Measurements from ENCODE around the gene PVRIG. TPM values are rescaled to one million over a fixed set of nuclear protein-coding genes. Genes with fewer than 3 reads are reported as not detected.
"Not testable (repeated sequence)": the region's sequence is repeated elsewhere in the genome, so short reads cannot be mapped to it uniquely, and the experiment has no call there.

Gene PVRIG
- total RNA-seq (10 to 100 TPM; 77.4 to 85.2 TPM), polyA plus RNA-seq (10 to 100 TPM; 68.2 to 87.3 TPM)

- Mint-ChIP-seq H3K4me3 (peak within 1 kb of the TSS; percentile 92 to 98 (median 96)), H3K27ac (peak within 1 kb of the TSS; percentile 96 to 99 (median 99)), H3K4me1 (peaks cover 28 to 82% (median 52%) of the 10 kb centered on the region in 4 donors), H3K36me3 (peaks cover 4 to 42% of the 10 kb centered on the region in 2 donors)
- not testable (repeated sequence) for H3K27me3 ChIP-seq (ENCODE audit: insufficient read depth, low read length); H3K36me3 ChIP-seq (ENCODE audit: insufficient read depth, low read length); H3K27me3 Mint-ChIP-seq; H3K9me3 ChIP-seq (ENCODE audit: control insufficient read depth in 1 of 2, low read length in 2 of 2); H3K9me3 Mint-ChIP-seq
- peak; percentile 36 to 62 (median 45) for DNase-seq
- intact Hi-C loops (cut with micrococcal nuclease), result loop anchor here (2.0 to 5.0 kb wide), 3 partner anchors 125 to 303 kb away; partner anchors contain the start of gene TRIM4
- peaks cover 60% of the 10 kb centered on the region for H3K4me1 ChIP-seq (ENCODE audit: insufficient read depth, low read length)
- CTCF ChIA-PET (ENCODE audit: partially characterized antibody), result interaction anchor here (1.1 to 5.3 kb wide), 3 partner anchors 32 to 138 kb away, joined by 3 to 108 read pairs (median 3); no protein-coding TSS in a partner anchor
- H3K4me3 ChIP-seq (ENCODE audit: low read length in 2 of 2), result peak within 1 kb of the TSS; percentile 84 to 91
- H3K27ac ChIP-seq (ENCODE audit: low read depth, low read length), result peak within 1 kb of the TSS; percentile 90
- POLR2A ChIA-PET (ENCODE audit: partially characterized antibody), result interaction anchor here (0.7 to 4.5 kb wide), 23 partner anchors 10 to 326 kb away, joined by 3 to 29 read pairs (median 7); partner anchors contain the start of genes AP4M1, GAL3ST4, GPC2 and LAMTOR4
Observed at GRCh38 chr7:100219801-100220585, at the start of gene PVRIG. TSS of gene PVRIG (plus strand) at chr7:100219949. CDS start at chr7:100219971, 22 bp downstream.

GRCh38 chr7:100170101-100170897 lies 49.5 kb upstream of the PVRIG start:
- POLR2A ChIA-PET (ENCODE audit: partially characterized antibody), result interaction anchor here (2.0 to 4.4 kb wide), 3 partner anchors 13 to 22 kb away, joined by 6 to 53 read pairs (median 14); partner anchors contain the start of genes LAMTOR4 and TRAPPC14
- Histone ChIP-seq H3K4me1 (ENCODE audit: insufficient read depth, low read length) (peaks cover 64% of the 10 kb centered on the region), H3K27ac (ENCODE audit: low read depth, low read length) (no peak overlapping the region), H3K9me3 (ENCODE audit: control insufficient read depth in 1 of 2, low read length in 2 of 2) (no peaks in the 10 kb centered on the region), H3K4me3 (ENCODE audit: low read length in 2 of 2) (no peak overlapping the region), H3K27me3 (ENCODE audit: insufficient read depth, low read length) (no peaks in the 10 kb centered on the region), H3K36me3 (ENCODE audit: insufficient read depth, low read length) (no peaks in the 10 kb centered on the region)
- Mint-ChIP-seq H3K4me1 (peaks cover 41 to 69% (median 54%) of the 10 kb centered on the region in 4 donors), H3K36me3 (peaks cover 0 to 1% of the 10 kb centered on the region in 2 donors), H3K27ac (peak overlapping the region; percentile 7 to 88 (median 70)), H3K4me3 (peak overlapping the region; percentile 69 to 87 (median 78)), H3K27me3 (peaks cover 2 to 4% of the 10 kb centered on the region in 2 donors), H3K9me3 (peaks cover 0 to under 1% (median 0%) of the 10 kb centered on the region in 8 donors)
- CTCF ChIA-PET (ENCODE audit: partially characterized antibody), result no interaction called here
- intact Hi-C loops (cut with micrococcal nuclease), result no loop called here
- no peak for DNase-seq

- peaks cover 0 to 1% of the 10 kb centered on the region in 2 donors for H3K36me3 Mint-ChIP-seq
- ChIA-PET POLR2A (ENCODE audit: partially characterized antibody) (interaction anchor here (0.9 to 2.4 kb wide), 5 partner anchors 8 to 51 kb away, joined by 3 to 14 read pairs (median 6); partner anchors contain the start of genes LAMTOR4 and TRAPPC14), CTCF (ENCODE audit: partially characterized antibody) (interaction anchor here (1.1 kb wide), 1 partner anchor 38 kb away, joined by 6 read pairs; no protein-coding TSS in a partner anchor)
Observed at GRCh38 chr7:100171087-100171681, 48.6 kb upstream of the PVRIG start.

GRCh38 chr7:100171840-100172239 lies 47.9 kb upstream of the PVRIG start:
- Mint-ChIP-seq H3K4me3 (peak overlapping the region; percentile 67 to 89 (median 82)), H3K36me3 (peaks cover 0 to 1% of the 10 kb centered on the region in 2 donors), H3K27ac (peak overlapping the region in 5 of 7 donors; percentile 40 to 81 (median 53)), H3K9me3 (no peaks in the 10 kb centered on the region), H3K4me1 (peaks cover 37 to 66% (median 50%) of the 10 kb centered on the region in 4 donors), H3K27me3 (peaks cover 2 to 4% of the 10 kb centered on the region in 2 donors)
- POLR2A ChIA-PET (ENCODE audit: partially characterized antibody), result interaction anchor here (0.9 to 2.4 kb wide), 6 partner anchors 9 to 52 kb away, joined by 3 to 14 read pairs (median 6); partner anchors contain the start of genes LAMTOR4 and TRAPPC14
- CTCF ChIA-PET (ENCODE audit: partially characterized antibody), result interaction anchor here (1.1 to 2.1 kb wide), 2 partner anchors 39 to 46 kb away, joined by 5 to 6 read pairs; no protein-coding TSS in a partner anchor
- no peaks in the 10 kb centered on the region for H3K9me3 ChIP-seq (ENCODE audit: control insufficient read depth in 1 of 2, low read length in 2 of 2)
- DNase-seq, result peak in 1 of 5 donors; percentile 52
- intact Hi-C loops (cut with micrococcal nuclease), result no loop called here
- H3K27ac ChIP-seq (ENCODE audit: low read depth, low read length), result no peak overlapping the region
- H3K4me3 ChIP-seq (ENCODE audit: low read length in 2 of 2), result no peak overlapping the region
- H3K27me3 ChIP-seq (ENCODE audit: insufficient read depth, low read length), result no peaks in the 10 kb centered on the region
- H3K36me3 ChIP-seq (ENCODE audit: insufficient read depth, low read length), result no peaks in the 10 kb centered on the region
- H3K4me1 ChIP-seq (ENCODE audit: insufficient read depth, low read length), result peaks cover 52% of the 10 kb centered on the region

More at GRCh38 chr7:100171087-100171681, 48.6 kb upstream of the PVRIG start:
- H3K4me1 Mint-ChIP-seq, result peaks cover 39 to 67% (median 50%) of the 10 kb centered on the region in 4 donors
- H3K27me3 Mint-ChIP-seq, result peaks cover 2 to 4% of the 10 kb centered on the region in 2 donors
- intact Hi-C loops (cut with micrococcal nuclease), result no loop called here
- H3K27ac Mint-ChIP-seq, result peak overlapping the region in 4 of 7 donors; percentile 7 to 85 (median 64)
- peak in 2 of 5 donors; percentile 32 to 52 for DNase-seq
- Histone ChIP-seq H3K9me3 (ENCODE audit: control insufficient read depth in 1 of 2, low read length in 2 of 2) (no peaks in the 10 kb centered on the region), H3K27me3 (ENCODE audit: insufficient read depth, low read length) (no peaks in the 10 kb centered on the region), H3K36me3 (ENCODE audit: insufficient read depth, low read length) (no peaks in the 10 kb centered on the region), H3K4me3 (ENCODE audit: low read length in 2 of 2) (no peak overlapping the region), H3K27ac (ENCODE audit: low read depth, low read length) (no peak overlapping the region), H3K4me1 (ENCODE audit: insufficient read depth, low read length) (peaks cover 55% of the 10 kb centered on the region)
- no peaks in the 10 kb centered on the region for H3K9me3 Mint-ChIP-seq
- peak overlapping the region; percentile 69 to 87 (median 78) for H3K4me3 Mint-ChIP-seq

GRCh38 chr7:100173806-100174495 lies 45.8 kb upstream of the PVRIG start:
- H3K27ac Mint-ChIP-seq, result peak overlapping the region in 3 of 7 donors; percentile 11 to 58 (median 12)
- peaks cover 2 to 4% of the 10 kb centered on the region in 2 donors for H3K27me3 Mint-ChIP-seq
- Histone ChIP-seq H3K4me1 (ENCODE audit: insufficient read depth, low read length) (peaks cover 43% of the 10 kb centered on the region), H3K27me3 (ENCODE audit: insufficient read depth, low read length) (no peaks in the 10 kb centered on the region), H3K36me3 (ENCODE audit: insufficient read depth, low read length) (no peaks in the 10 kb centered on the region), H3K4me3 (ENCODE audit: low read length in 2 of 2) (no peak overlapping the region), H3K27ac (ENCODE audit: low read depth, low read length) (no peak overlapping the region), H3K9me3 (ENCODE audit: control insufficient read depth in 1 of 2, low read length in 2 of 2) (no peaks in the 10 kb centered on the region)
- intact Hi-C loops (cut with micrococcal nuclease), result no loop called here
- peaks cover 19 to 54% (median 36%) of the 10 kb centered on the region in 4 donors for H3K4me1 Mint-ChIP-seq
- no peak for DNase-seq
- ChIA-PET POLR2A (ENCODE audit: partially characterized antibody) (no interaction called here), CTCF (ENCODE audit: partially characterized antibody) (interaction anchor here (2.1 kb wide), 1 partner anchor 44 kb away, joined by 5 read pairs; no protein-coding TSS in a partner anchor)
- H3K4me3 Mint-ChIP-seq, result peak overlapping the region in 1 of 8 donors; percentile 6
- no peaks in the 10 kb centered on the region for H3K36me3 Mint-ChIP-seq
- H3K9me3 Mint-ChIP-seq, result peaks cover 0 to 2% (median 0%) of the 10 kb centered on the region in 8 donors

- Mint-ChIP-seq H3K4me3 (peak overlapping the region in 1 of 8 donors; percentile 55), H3K36me3 (no peaks in the 10 kb centered on the region), H3K27me3 (peaks cover 2 to 4% of the 10 kb centered on the region in 2 donors), H3K4me1 (peaks cover 19 to 47% (median 31%) of the 10 kb centered on the region in 4 donors), H3K27ac (peak overlapping the region in 3 of 7 donors; percentile 52 to 68 (median 58)), H3K9me3 (peaks cover 0 to 2% (median 0%) of the 10 kb centered on the region in 8 donors)
- CTCF ChIA-PET (ENCODE audit: partially characterized antibody), result no interaction called here
- H3K9me3 ChIP-seq (ENCODE audit: control insufficient read depth in 1 of 2, low read length in 2 of 2), result no peaks in the 10 kb centered on the region
- POLR2A ChIA-PET (ENCODE audit: partially characterized antibody), result interaction anchor here (4.8 kb wide), 1 partner anchor 16 kb away, joined by 30 read pairs; the partner anchor contains the start of gene TRAPPC14
- intact Hi-C loops (cut with micrococcal nuclease), result no loop called here
- DNase-seq, result no peak
- no peaks in the 10 kb centered on the region for H3K27me3 ChIP-seq (ENCODE audit: insufficient read depth, low read length)
- no peak overlapping the region for H3K4me3 ChIP-seq (ENCODE audit: low read length in 2 of 2)
- no peak overlapping the region for H3K27ac ChIP-seq (ENCODE audit: low read depth, low read length)
- no peaks in the 10 kb centered on the region for H3K36me3 ChIP-seq (ENCODE audit: insufficient read depth, low read length)
- peaks cover 36% of the 10 kb centered on the region for H3K4me1 ChIP-seq (ENCODE audit: insufficient read depth, low read length)
Observed at GRCh38 chr7:100174582-100174981, 45.2 kb upstream of the PVRIG start.

Data from CD4-positive, alpha-beta memory T cell (primary cell).